Lung (tissue), 12 donors: ENCODE results near the gene VWA5A. TPM values are rescaled to one million over a fixed set of nuclear protein-coding genes. Genes with fewer than 3 reads are reported as not detected.
"Not testable (repeated sequence)": the region's sequence is repeated elsewhere in the genome, so short reads cannot be mapped to it uniquely, and the experiment has no call there.

Source experiments
- ATAC-seq: fragments of 200-7000 bp; cut with Tn5 transposase; one replicate; pipeline ENCODE4 v1.9.1; 2020; ENCODE audit warnings: moderate number of reproducible peaks; ENCODE audit not compliant: insufficient read depth, low FRiP score
- DNase-seq, 3 donors: peaks; one replicate each; pipeline ENCODE4 v3.0.0-alpha.2; 2013 to 2017
- H3K27ac ChIP-seq, 2 donors: one replicate each; pipeline ENCODE4 v1.5.1; 2013; ENCODE audit warnings: mild to moderate bottlenecking in 2 of 2, moderate library complexity in 2 of 2, control low read depth in 1 of 2, inconsistent platforms in 1 of 2, low read depth in 1 of 2, low read length in 1 of 2
- H3K27me3 ChIP-seq, 3 donors: one replicate each; pipeline ENCODE4 v1.5.1; 2013; ENCODE audit warnings: low read length in 2 of 3; ENCODE audit not compliant: control insufficient read depth in 3 of 3, insufficient read depth in 3 of 3
- H3K36me3 ChIP-seq, 4 donors: one replicate each; pipeline ENCODE4 v1.5.1; 2013; ENCODE audit warnings: low read length in 4 of 4, mild to moderate bottlenecking in 1 of 4, moderate library complexity in 1 of 4; ENCODE audit not compliant: control insufficient read depth in 4 of 4, insufficient read depth in 4 of 4
- H3K4me1 ChIP-seq, 5 donors: one replicate each; pipeline ENCODE4 v1.5.1; 2013; ENCODE audit warnings: low read length in 5 of 5, mild to moderate bottlenecking in 2 of 5, moderate library complexity in 1 of 5; ENCODE audit not compliant: control insufficient read depth in 5 of 5, insufficient read depth in 5 of 5
- H3K4me3 ChIP-seq: one replicate; pipeline ENCODE4 v1.5.1; 2013; ENCODE audit warnings: mild to moderate bottlenecking, control low read depth, moderate library complexity
- H3K9ac ChIP-seq, 2 donors: one replicate each; pipeline ENCODE4 v1.5.1; 2013; ENCODE audit warnings: low read length in 2 of 2, control low read depth in 1 of 2; ENCODE audit not compliant: insufficient read depth in 1 of 2
- H3K9me3 ChIP-seq, 4 donors: one replicate each; pipeline ENCODE4 v1.5.1; 2013; ENCODE audit warnings: low read length in 3 of 4, mild to moderate bottlenecking in 1 of 4, moderate library complexity in 1 of 4; ENCODE audit not compliant: control insufficient read depth in 4 of 4, insufficient read depth in 3 of 4
- CTCF ChIP-seq: IDR thresholded peaks from 2 replicates; pipeline ENCODE4 v1.5.1; 2012; ENCODE audit warnings: mild to moderate bottlenecking; ENCODE audit errors: control extremely low read depth, extremely low read depth
- WGBS, 2 donors: extraction: QIAGEN DNeasy Blood & Tissue Kit; methylation state at CpG; one replicate each; pipeline ENCODE4 v1.1.7; 2013; 5-methylcytosine and 5-hydroxymethylcytosine counted together
- polyA plus RNA-seq, 2 donors: library from polyadenylated mRNA; stranded (reverse); fragments of 200-250 nt; gene quantifications; one replicate each; pipeline ENCODE4 v1.2.1, GENCODE V29; 2013
- total RNA-seq, 2 donors: library from RNA; depleted of rRNA in 1 of 2; stranded (reverse); fragments of >200 nt in 1 of 2; gene quantifications; one replicate each; pipeline ENCODE4 v1.2.1, GENCODE V29; 2014 to 2021
- donor health status: control.
- donor health status: control.
- donor health status: Bipolar disorder and iron deficiency.
- donor health status: healthy.
- donor health status: DM: yes; HTN: yes; CAD: no.

Gene VWA5A
- total and polyA plus RNA-seq, 4 donors, result 20.7 to 35.8 (median 28.8) TPM

- Histone ChIP-seq H3K36me3 (no peaks in the 10 kb centered on the region), H3K9ac (no peak overlapping the region), H3K4me1 (no peaks in the 10 kb centered on the region), H3K27me3 (no peaks in the 10 kb centered on the region), H3K27ac (no peak overlapping the region), H3K9me3 (no peaks in the 10 kb centered on the region), H3K4me3 (no peak overlapping the region)
- TF ChIP-seq CTCF, result no peak
- DNase-seq (no peak), ATAC-seq (no peak)
Observed at GRCh38 chr11:124168796-124169195, 53.5 kb downstream of the VWA5A start.

- H3K9ac ChIP-seq, H3K4me3 ChIP-seq, H3K4me1 ChIP-seq, H3K9me3 ChIP-seq, ATAC-seq, H3K27ac ChIP-seq, DNase-seq, H3K36me3 ChIP-seq, H3K27me3 ChIP-seq: not testable (repeated sequence)
- WGBS, 2 donors, result 76% methylated on average over 3 of the region's 12 CpGs; no CpG with 5 or more reads in 1 of the 2 donors
Observed at GRCh38 chr11:124170315-124170714, 55.1 kb downstream of the VWA5A start.

GRCh38 chr11:124170801-124171586 is 55.7 kb downstream of the VWA5A start:
- no peak for DNase-seq
- 90 to 93% methylated on average over 26 to 38 of the region's 40 CpGs for WGBS, 2 donors

GRCh38 chr11:124172101-124172500 is 56.9 kb downstream of the VWA5A start:
- no peaks in the 10 kb centered on the region for H3K9me3 ChIP-seq
- ATAC-seq, result no peak
- 84 to 93% methylated on average over 6 of the region's 6 CpGs for WGBS, 2 donors
- no peak for DNase-seq
- H3K4me1 ChIP-seq, result no peaks in the 10 kb centered on the region
- H3K27ac ChIP-seq, result no peak overlapping the region
- H3K36me3 ChIP-seq, result no peaks in the 10 kb centered on the region
- H3K27me3 ChIP-seq, result no peaks in the 10 kb centered on the region
- no peak for TF ChIP-seq CTCF
- H3K4me3 ChIP-seq, result no peak overlapping the region
- H3K9ac ChIP-seq, result no peak overlapping the region

More at GRCh38 chr11:124170801-124171586, 55.7 kb downstream of the VWA5A start:
- H3K4me3 ChIP-seq, result no peak overlapping the region
- no peaks in the 10 kb centered on the region for H3K9me3 ChIP-seq
- H3K4me1 ChIP-seq, result no peaks in the 10 kb centered on the region
- no peak overlapping the region for H3K27ac ChIP-seq
- ATAC-seq, result no peak
- TF ChIP-seq CTCF, result no peak
- no peak overlapping the region for H3K9ac ChIP-seq
- no peaks in the 10 kb centered on the region for H3K27me3 ChIP-seq
- H3K36me3 ChIP-seq, result no peaks in the 10 kb centered on the region
